H1 (cell line): ENCODE results near the gene GRAMD1B. TPM values are rescaled to one million over a fixed set of nuclear protein-coding genes. Genes with fewer than 3 reads are reported as not detected.
A peak's percentile ranks its signal among the peaks of the same experiment; 100 is the strongest.

Experiments
- CHD7 ChIP-seq: fragments of 300-600 bp; sonication (generic); IDR thresholded peaks from 2 replicates; pipeline ENCODE4 v1.7.1; 2012; ENCODE audit warnings: low read length, moderate library complexity, mild to moderate bottlenecking, inconsistent platforms; ENCODE audit not compliant: insufficient replicate concordance
- CREB1 ChIP-seq: IDR thresholded peaks from 2 replicates; pipeline ENCODE4 v1.6.1; 2012; ENCODE audit warnings: inconsistent platforms
- GABPA ChIP-seq: IDR thresholded peaks from 2 replicates; pipeline ENCODE4 v1.6.1; 2011; ENCODE audit warnings: mild to moderate bottlenecking, low read length, moderate library complexity, borderline replicate concordance; ENCODE audit not compliant: insufficient read depth
- KDM1A ChIP-seq: fragments of 200-600, 300-600 bp; sonication (generic); IDR thresholded peaks from 2 replicates; pipeline ENCODE4 v1.7.1; 2016; ENCODE audit warnings: mild to moderate bottlenecking, low read length, borderline replicate concordance
- KDM5A ChIP-seq: fragments of 200-600 bp; IDR thresholded peaks from 2 replicates; pipeline ENCODE4 v1.7.1; 2012; ENCODE audit warnings: mild to moderate bottlenecking, low read length, inconsistent platforms, mixed read lengths
- MAX ChIP-seq: IDR thresholded peaks from 2 replicates; pipeline ENCODE4 v1.6.1; 2012; ENCODE audit warnings: inconsistent platforms
- RAD21 ChIP-seq, 2 experiments: IDR thresholded peaks in 1 of 2; conservative IDR thresholded peaks in 1 of 2; 2 replicates each; pipeline ENCODE4 v1.6.1; 2011; ENCODE audit warnings: low read depth in 2 of 2, low read length in 2 of 2, improper control_type of control experiment in 1 of 2, inconsistent platforms in 1 of 2, mild to moderate bottlenecking in 1 of 2, moderate library complexity in 1 of 2
- TAF1 ChIP-seq: IDR thresholded peaks from 2 replicates; pipeline ENCODE4 v1.6.1; 2011; ENCODE audit warnings: mild to moderate bottlenecking, low read depth, low read length
- TAF7 ChIP-seq: optimal IDR thresholded peaks from 2 replicates; pipeline ENCODE3; 2011; ENCODE audit warnings: low read depth, mild to moderate bottlenecking, inconsistent platforms, low read length, moderate library complexity, borderline replicate concordance
- polyA plus RNA-seq, 7 experiments: library from polyadenylated mRNA; depleted of rRNA in 3 of 7; stranded (reverse) in 5 of 7; unstranded in 2 of 7; fragments of >200 nt in 5 of 7; fragments of 200-250 nt in 2 of 7; gene quantifications; 1 replicate in 5 of 7; 2 replicates in 1 of 7; 4 replicates in 1 of 7; pipeline versions ENCODE4 v1.2.1 to v1.2.3, GENCODE V29; 2011 to 2013; ENCODE audit warnings: missing spikeins in 2 of 7, mixed read lengths in 2 of 7
- total RNA-seq: library from RNA; stranded (reverse); fragmentation: NEBNext Ultra II Directional; extraction: Animal tissue kit (Norgen Biotek cat#: 25700); gene quantifications from 2 replicates; pipeline ENCODE4 v1.2.1, GENCODE V29; 2021

Gene GRAMD1B
- total and polyA plus RNA-seq, 2 of the 8 experiments (the other 6 are each of a cell fraction or from before 2014, with no cell fraction given): 10.1 to 21.2 TPM

- no peak for TF ChIP-seq CHD7
- TF ChIP-seq GABPA: no peak
- no peak for TF ChIP-seq TAF7
- TF ChIP-seq RAD21 (IDR thresholded peaks at IDR 0.05 in 1 of 2, conservative IDR thresholded peaks at IDR 0.05 in 1 of 2; ENCODE audit: low read depth in 2 of 2, low read length in 2 of 2): peak; percentile 83 to 86
- TF ChIP-seq KDM1A: no peak
- no peak for TF ChIP-seq TAF1
- TF ChIP-seq CREB1: 0 out of 2 replicates have a peak, but pooled peaks have one; percentile 47
- TF ChIP-seq MAX: no peak
- TF ChIP-seq KDM5A: no peak
Observed at GRCh38 chr11:123511037-123511870, 81.2 kb downstream of the GRAMD1B start (continued).
